Tibial nerve (tissue), 4 donors: ENCODE results near the gene ZNRF1. TPM values are rescaled to one million over a fixed set of nuclear protein-coding genes. Genes with fewer than 3 reads are reported as not detected.
"Not testable (repeated sequence)": the region's sequence is repeated elsewhere in the genome, so short reads cannot be mapped to it uniquely, and the experiment has no call there.

Experiments used
- DNase-seq, 2 donors: peaks; one replicate each; pipeline ENCODE4 v3.0.0-alpha.2; 2019; ENCODE audit warnings: low spot score in 2 of 2
- H3K27ac ChIP-seq, 4 donors: fragments of 200-600 bp; sonication (generic) in 3 of 4; one replicate each; pipeline ENCODE4 v1.5.1; 2017 to 2019; ENCODE audit warnings: mild to moderate bottlenecking in 1 of 4
- H3K27me3 ChIP-seq, 2 donors: fragments of 200-600 bp; sonication (generic) in 1 of 2; one replicate each; pipeline versions ENCODE4 v1.5.1 to v1.6.0; 2017 to 2019
- H3K36me3 ChIP-seq, 3 donors: fragments of 200-600 bp; sonication (generic); one replicate each; pipeline ENCODE4 v1.5.1; 2018 to 2019
- H3K4me1 ChIP-seq, 4 donors: fragments of 200-600 bp; sonication (generic) in 3 of 4; one replicate each; pipeline ENCODE4 v1.5.1; 2017 to 2019
- H3K4me3 ChIP-seq, 4 donors: fragments of 200-600 bp; sonication (generic) in 3 of 4; one replicate each; pipeline ENCODE4 v1.5.1; 2017 to 2019; ENCODE audit warnings: mild to moderate bottlenecking in 1 of 4, moderate library complexity in 1 of 4
- H3K9me3 ChIP-seq, 4 donors: fragments of 200-600 bp; sonication (generic) in 3 of 4; one replicate each; pipeline ENCODE4 v1.5.1; 2017 to 2019
- CTCF ChIP-seq, 5 experiments: fragments of 200-600 bp in 3 of 5; fragments of 450-650 bp in 2 of 5; sonication (generic) in 3 of 5; IDR thresholded peaks; one replicate each; pipeline ENCODE4 v1.5.1; 2016 to 2019; ENCODE audit warnings: antibody characterized with exemption in 5 of 5, mild to moderate bottlenecking in 3 of 5, moderate library complexity in 2 of 5
- EP300 ChIP-seq, 2 donors: sonication (generic); formaldehyde crosslinking; IDR thresholded peaks; one replicate each; pipeline ENCODE4 v1.6.1; 2017; ENCODE audit warnings: antibody characterized with exemption in 2 of 2, mild to moderate bottlenecking in 1 of 2
- POLR2A ChIP-seq, 2 donors: fragments of 450-650 bp; IDR thresholded peaks; one replicate each; pipeline ENCODE4 v1.6.1; 2017; ENCODE audit warnings: antibody characterized with exemption in 2 of 2, mild to moderate bottlenecking in 2 of 2, moderate library complexity in 2 of 2
- WGBS, 2 donors: methylation state at CpG; one replicate each; pipeline ENCODE4 v1.1.5; 2018; 5-methylcytosine and 5-hydroxymethylcytosine counted together
- total RNA-seq, 4 donors: library from RNA; depleted of rRNA; stranded (reverse); fragments of >200 nt; gene quantifications; one replicate each; pipeline ENCODE4 v1.1.0, GENCODE V29; 2016

ZNRF1 gene
- total RNA-seq, 4 donors from 2014 or later: 10.3 to 31.4 (median 14.7) TPM

- 27 to 39% methylated on average over 3 of the region's 3 CpGs for WGBS, 2 donors
- no peak for DNase-seq
- no peak for TF ChIP-seq POLR2A (IDR thresholded peaks at IDR 0.05)
- Histone ChIP-seq H3K9me3 (peaks cover 0 to 8% (median 5%) of the 10 kb centered on the region in 4 donors), H3K27ac (peak overlapping the region in 3 of 4 donors; percentile 72 to 90 (median 77)), H3K4me1 (peaks cover 0 to 37% (median 8%) of the 10 kb centered on the region in 4 donors), H3K36me3 (peaks cover 0 to 21% (median 0%) of the 10 kb centered on the region in 3 donors), H3K4me3 (peak overlapping the region in 2 of 4 donors; percentile 50 to 66), H3K27me3 (no peaks in the 10 kb centered on the region)
Measured at GRCh38 chr16:75116911-75117245, 118.1 kb downstream of the ZNRF1 start.

- WGBS, 2 donors: 76 to 81% methylated on average over 6 of the region's 6 CpGs
- TF ChIP-seq POLR2A (IDR thresholded peaks at IDR 0.05) (no peak), EP300 (IDR thresholded peaks at IDR 0.05) (no peak), CTCF (IDR thresholded peaks at IDR 0.05) (no peak)
- H3K4me3 ChIP-seq: no peak overlapping the region
- H3K36me3 ChIP-seq: peaks cover 0 to 6% (median 0%) of the 10 kb centered on the region in 3 donors
- H3K27me3 ChIP-seq: no peaks in the 10 kb centered on the region
- H3K4me1 ChIP-seq: peaks cover 0 to 23% (median 8%) of the 10 kb centered on the region in 4 donors
- no peak for DNase-seq
- peaks cover 0 to 12% (median 8%) of the 10 kb centered on the region in 4 donors for H3K9me3 ChIP-seq
- H3K27ac ChIP-seq: no peak overlapping the region
Measured at GRCh38 chr16:75118943-75119539, 120.2 kb downstream of the ZNRF1 start.

DNA sequence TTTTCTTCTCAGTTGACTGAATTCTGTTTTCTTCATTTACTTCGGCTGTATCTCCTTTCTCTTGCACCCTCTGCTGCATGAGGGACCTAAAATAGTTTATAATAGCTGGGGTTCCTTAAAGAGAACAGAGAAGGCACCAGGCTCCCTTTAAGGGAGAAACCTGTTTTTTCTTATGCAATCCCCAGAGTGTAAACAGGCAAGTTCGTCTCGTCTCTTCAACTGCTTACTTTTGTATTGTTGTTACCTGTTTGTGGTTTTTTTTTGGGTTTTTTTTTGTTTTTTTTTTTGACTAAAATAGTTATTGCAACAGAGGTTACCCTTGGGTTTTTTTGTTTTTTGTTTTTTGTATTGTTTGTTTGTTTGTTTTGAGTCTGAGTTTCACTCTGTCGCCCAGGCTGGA lies 121.4 kb downstream of the ZNRF1 start:
- peaks cover 0 to 17% (median 7%) of the 10 kb centered on the region in 4 donors for H3K4me1 ChIP-seq
- 67 to 72% methylated on average over 4 of the region's 4 CpGs for WGBS, 2 donors
- no peak overlapping the region for H3K27ac ChIP-seq
- DNase-seq: no peak
- no peaks in the 10 kb centered on the region for H3K36me3 ChIP-seq
- H3K27me3 ChIP-seq: no peaks in the 10 kb centered on the region
- H3K9me3 ChIP-seq: peaks cover 0 to 12% (median 8%) of the 10 kb centered on the region in 4 donors
- no peak overlapping the region for H3K4me3 ChIP-seq
- TF ChIP-seq EP300 (IDR thresholded peaks at IDR 0.05) (no peak), POLR2A (IDR thresholded peaks at IDR 0.05) (no peak), CTCF (IDR thresholded peaks at IDR 0.05) (no peak)

GRCh38 chr16:75121949-75122568 lies 123.2 kb downstream of the ZNRF1 start:
- peaks cover 0 to under 1% (median 0%) of the 10 kb centered on the region in 4 donors for H3K4me1 ChIP-seq
- WGBS, 2 donors: 96 to 97% methylated on average over 6 of the region's 6 CpGs
- H3K27me3 ChIP-seq: no peaks in the 10 kb centered on the region
- H3K4me3 ChIP-seq: no peak overlapping the region
- TF ChIP-seq EP300 (IDR thresholded peaks at IDR 0.05): no peak
- TF ChIP-seq CTCF (IDR thresholded peaks at IDR 0.05): no peak
- no peak for TF ChIP-seq POLR2A (IDR thresholded peaks at IDR 0.05)
- H3K36me3 ChIP-seq: no peaks in the 10 kb centered on the region
- no peak for DNase-seq
- no peak overlapping the region for H3K27ac ChIP-seq
- H3K9me3 ChIP-seq: peaks cover 0 to 13% (median 8%) of the 10 kb centered on the region in 4 donors

- Histone ChIP-seq H3K4me3 (no peak overlapping the region), H3K9me3 (peaks cover 0 to 18% (median 8%) of the 10 kb centered on the region in 4 donors), H3K27ac (no peak overlapping the region), H3K36me3 (no peaks in the 10 kb centered on the region), H3K27me3 (no peaks in the 10 kb centered on the region), H3K4me1 (no peaks in the 10 kb centered on the region)
- 76 to 84% methylated on average over 1 of the region's 1 CpG for WGBS, 2 donors
- no peak for TF ChIP-seq POLR2A (IDR thresholded peaks at IDR 0.05)
- TF ChIP-seq EP300 (IDR thresholded peaks at IDR 0.05): no peak
- no peak for DNase-seq
Measured at GRCh38 chr16:75122609-75123008, 123.8 kb downstream of the ZNRF1 start.

DNA sequence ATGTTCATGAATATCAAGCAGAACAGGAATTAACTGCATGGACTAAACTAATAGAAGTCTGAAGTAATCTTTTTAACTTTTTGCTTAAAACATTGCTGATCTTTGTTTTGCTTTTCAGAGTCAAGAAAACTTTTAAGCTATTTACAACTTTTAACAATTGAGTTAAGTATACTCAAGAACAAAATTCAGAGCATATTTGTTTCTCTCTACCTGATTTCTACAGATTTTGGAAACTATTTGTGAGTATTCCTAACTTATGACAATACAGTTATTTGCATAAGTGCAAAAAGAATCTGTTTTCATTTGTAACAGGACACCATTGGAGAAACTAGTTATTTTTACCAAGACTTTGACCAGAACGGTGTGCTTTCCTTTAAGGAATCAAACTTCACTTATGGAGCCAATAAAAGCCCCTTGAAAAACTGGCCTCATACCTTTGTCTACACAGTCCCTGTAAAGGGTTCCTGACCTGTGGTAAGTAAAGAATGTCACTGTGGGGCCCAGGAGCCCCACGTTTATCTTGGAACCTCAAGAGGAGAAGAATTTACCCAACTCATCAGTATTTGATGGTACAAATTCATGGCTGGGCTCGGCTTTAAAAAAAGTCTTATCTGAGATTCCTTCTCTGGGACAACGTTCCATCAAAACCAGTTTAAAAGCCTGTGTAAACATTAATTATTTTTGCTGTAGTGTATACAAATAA lies 129.0 kb downstream of the ZNRF1 start:
- no peaks in the 10 kb centered on the region for H3K36me3 ChIP-seq
- no peak for DNase-seq
- 64 to 70% methylated on average over 4 of the region's 4 CpGs for WGBS, 2 donors
- no peak overlapping the region for H3K4me3 ChIP-seq
- no peak overlapping the region for H3K27ac ChIP-seq
- no peaks in the 10 kb centered on the region for H3K27me3 ChIP-seq
- TF ChIP-seq CTCF (IDR thresholded peaks at IDR 0.05) (no peak), POLR2A (IDR thresholded peaks at IDR 0.05) (no peak), EP300 (IDR thresholded peaks at IDR 0.05) (no peak)
- H3K4me1 ChIP-seq: peaks cover 0 to 7% (median 0%) of the 10 kb centered on the region in 4 donors
- peaks cover 0 to 9% (median 0%) of the 10 kb centered on the region in 4 donors for H3K9me3 ChIP-seq

GRCh38 chr16:75129421-75130149 lies 130.8 kb downstream of the ZNRF1 start:
- H3K9me3 ChIP-seq, H3K36me3 ChIP-seq, H3K27ac ChIP-seq, H3K4me3 ChIP-seq, H3K27me3 ChIP-seq, H3K4me1 ChIP-seq, DNase-seq: not testable (repeated sequence)
- 50 to 60% methylated on average over 5 of the region's 5 CpGs for WGBS, 2 donors
